GM12878 (cell line): ENCODE measurements around the gene RSPH9. TPM values are rescaled to one million over a fixed set of nuclear protein-coding genes. Genes with fewer than 3 reads are reported as not detected.
A peak's percentile ranks its signal among the peaks of the same experiment; 100 is the strongest.

Experiments
- ATAC-seq: fragments of 200-7000 bp; cut with Tn5 transposase; 3 replicates; pipeline ENCODE4 v1.9.1; 2020; ENCODE audit warnings: mild to moderate bottlenecking, moderate library complexity
- BruUV-seq: library from RNA; stranded (reverse); fragments of 400-500 nt; replicated peaks from 2 replicates; lab custom pipeline; 2021; lab: Mats Ljungman, UMichigan
- CTCF ChIA-PET: fragments of 300-600 bp; sonication (Branson Sonifier 250); formaldehyde crosslinking; extraction: SDS; loops from one replicate; lab custom pipeline; 2021; ENCODE audit warnings: inconsistent platforms; lab: Yijun Ruan, JAX
- POLR2A ChIA-PET: fragments of 350-600 bp; formaldehyde crosslinking; extraction: SDS; loops from one replicate; lab custom pipeline; 2021; ENCODE audit warnings: inconsistent platforms; lab: Charles Lee
- RAD21 ChIA-PET: fragments of 300-600 bp; sonication (Branson Sonifier 250); formaldehyde crosslinking; loops from one replicate; lab custom pipeline; 2023; ENCODE audit warnings: antibody characterized with exemption; ENCODE audit not compliant: unreplicated experiment; lab: Charles Lee
- SMC1A ChIA-PET: fragments of 300-600 bp; sonication (Branson Sonifier 250); formaldehyde crosslinking; loops from one replicate; lab custom pipeline; 2023; ENCODE audit not compliant: unreplicated experiment, uncharacterized antibody; lab: Charles Lee
- DNase-seq: peaks from one replicate; pipeline ENCODE4 v3.0.0-alpha.2; 2011; ENCODE audit warnings: low read depth, low spot score
- FAIRE-seq: peaks from 3 replicates; lab custom pipeline; 2011; peaks lifted over from hg19 to GRCh38; lab: Jason Lieb, UNC
- H2AFZ ChIP-seq: 2 replicates; pipeline ENCODE4 v1.6.0; 2011; ENCODE audit warnings: low read depth, low read length, control low read depth; ENCODE audit not compliant: control insufficient read depth
- H3K27ac ChIP-seq: 2 replicates; pipeline ENCODE4 v1.5.1; 2011; ENCODE audit warnings: control low read depth; ENCODE audit not compliant: control insufficient read depth, insufficient read depth
- H3K27me3 ChIP-seq, 2 experiments: replicated peaks in 1 of 2; 2 replicates each; pipeline versions ENCODE4 v1.6.0 to v1.6.1; 2011; ENCODE audit warnings: low read length in 1 of 2; ENCODE audit not compliant: control insufficient read depth in 2 of 2, insufficient read depth in 2 of 2
- H3K36me3 ChIP-seq, 2 experiments: 2 replicates each; pipeline ENCODE4 v1.5.1; 2011; ENCODE audit warnings: low read length in 1 of 2; ENCODE audit not compliant: control insufficient read depth in 2 of 2, insufficient read depth in 2 of 2
- H3K4me1 ChIP-seq: 2 replicates; pipeline ENCODE4 v1.6.1; 2011; ENCODE audit warnings: mild to moderate bottlenecking, low read length, moderate library complexity, mixed read lengths; ENCODE audit not compliant: control insufficient read depth, insufficient read depth
- H3K4me2 ChIP-seq: 2 replicates; pipeline ENCODE4 v1.6.0; 2011; ENCODE audit warnings: control low read depth; ENCODE audit not compliant: control insufficient read depth, insufficient read depth
- H3K4me3 ChIP-seq: fragments of 200-600 bp; sonication (generic); 2 replicates; pipeline ENCODE4 v1.5.1; 2016
- H3K79me2 ChIP-seq: 2 replicates; pipeline ENCODE4 v1.6.0; 2011; ENCODE audit warnings: low read length; ENCODE audit not compliant: control insufficient read depth, insufficient read depth
- H3K9ac ChIP-seq: 2 replicates; pipeline ENCODE4 v1.8.0; 2011; ENCODE audit warnings: low read length, control low read depth, mixed read lengths; ENCODE audit not compliant: control insufficient read depth, insufficient read depth
- H3K9me3 ChIP-seq: replicated peaks from 3 replicates; pipeline ENCODE4 v1.5.1; 2011; ENCODE audit warnings: mild to moderate bottlenecking, low read length; ENCODE audit not compliant: control insufficient read depth, insufficient read depth
- H4K20me1 ChIP-seq: 2 replicates; pipeline ENCODE4 v1.6.0; 2011; ENCODE audit not compliant: control insufficient read depth, insufficient read depth
- ATF7 ChIP-seq: fragments of 450-650 bp; IDR thresholded peaks from 2 replicates; pipeline ENCODE4 v1.6.1; 2016; ENCODE audit warnings: low read depth, mild to moderate bottlenecking
- CREM ChIP-seq: IDR thresholded peaks from 2 replicates; pipeline ENCODE4 v1.6.1; 2014; ENCODE audit warnings: antibody characterized with exemption, low read depth
- NR2C2 ChIP-seq: IDR thresholded peaks from 2 replicates; pipeline ENCODE4 v1.6.1; 2011; ENCODE audit warnings: borderline replicate concordance, low read depth; ENCODE audit not compliant: control insufficient read depth, insufficient read length
- RAD51 ChIP-seq: fragments of 450-650 bp; IDR thresholded peaks from 2 replicates; pipeline ENCODE4 v1.6.1; 2016; ENCODE audit warnings: moderate library complexity, mild to moderate bottlenecking, inconsistent platforms
- RUNX3 ChIP-seq: IDR thresholded peaks from 2 replicates; pipeline ENCODE4 v1.6.1; 2012; ENCODE audit warnings: low read length, inconsistent platforms
- SMAD1 ChIP-seq: fragments of 450-650 bp; IDR thresholded peaks from 2 replicates; pipeline ENCODE4 v1.6.1; 2018; ENCODE audit warnings: mild to moderate bottlenecking, low read depth; ENCODE audit not compliant: partially characterized antibody
- TARDBP ChIP-seq: IDR thresholded peaks from 2 replicates; pipeline ENCODE4 v1.6.1; 2016; ENCODE audit warnings: borderline replicate concordance
- WRNIP1 ChIP-seq: IDR thresholded peaks from 2 replicates; pipeline ENCODE4 v1.6.1; 2011; ENCODE audit warnings: low read depth, low read length, improper control_type of control experiment, borderline replicate concordance
- WGBS: methylation state at CpG from one replicate; pipeline ENCODE4 v1.1.6; 2016; ENCODE audit warnings: low lambda C conversion rate; ENCODE audit not compliant: insufficient replicate concordance, insufficient coverage; ENCODE audit errors: missing lambda C conversion rate; 5-methylcytosine and 5-hydroxymethylcytosine counted together
- in situ Hi-C: fragments of 300-500 bp; cut with MboI; formaldehyde crosslinking; loops from 9 replicates; pipeline ENCODE4 v1.14.3; 2018; ENCODE audit warnings: mixed read lengths
- intact Hi-C: fragments of 100-400 bp; cut with micrococcal nuclease; formaldehyde crosslinking; loops from one replicate; pipeline ENCODE4 v1.14.2; 2022; ENCODE audit not compliant: unreplicated experiment
- polyA plus RNA-seq, 11 experiments: library from polyadenylated mRNA; depleted of rRNA in 4 of 11; unstranded in 6 of 11; stranded (reverse) in 5 of 11; fragments of >200 nt; fragmentation: Nextera tagmentation in 4 of 11; fragmentation: Illumina TruSeq in 1 of 11; extraction: Ambion mirVana in 4 of 11; extraction: Trizol in 1 of 11; gene quantifications; 1 replicate in 1 of 11; 2 replicates in 10 of 11; pipeline versions ENCODE4 v1.2.1 to v1.2.3, GENCODE V29; 2011 to 2016; ENCODE audit warnings: inconsistent platforms in 2 of 11, missing spikeins in 2 of 11, low read depth in 1 of 11
- total RNA-seq, 4 experiments: library from RNA; depleted of rRNA in 3 of 4; stranded (reverse); fragments of >200 nt in 3 of 4; fragmentation: Illumina TruSeq in 1 of 4; extraction: Trizol in 1 of 4; gene quantifications; 2 replicates each; pipeline versions ENCODE4 v1.2.1 to v1.2.3, GENCODE V29; 2013 to 2021
- TF ChIP-seq, protein P1 (sequence below): IDR thresholded peaks from 2 replicates; pipeline ENCODE4 v1.6.1; 2012; ENCODE audit warnings: low read length, inconsistent platforms
- TF ChIP-seq, protein P2 (sequence below): fragments of 150-350 bp; IDR thresholded peaks from 2 replicates; pipeline ENCODE4 v1.6.1; 2016; ENCODE audit warnings: low read depth, low read length
- TF ChIP-seq, protein P3 (sequence below): fragments of 450-650 bp; formaldehyde crosslinking; IDR thresholded peaks from 2 replicates; pipeline ENCODE4 v1.5.0; 2022; ENCODE audit warnings: mild to moderate bottlenecking, missing genetic modification characterization
- TF ChIP-seq, protein P4 (sequence below): IDR thresholded peaks from 2 replicates; pipeline ENCODE4 v1.6.1; 2011; ENCODE audit warnings: borderline replicate concordance, low read depth, mild to moderate bottlenecking, moderate library complexity, low read length; ENCODE audit not compliant: insufficient read depth, poor library complexity, severe bottlenecking

Gene RSPH9
- total and polyA plus RNA-seq, 10 of the 15 experiments (the other 5 are each of a cell fraction or from before 2014, with no cell fraction given) = 0.26 to 0.63 (median 0.36) TPM; not detected in 6

DNA sequence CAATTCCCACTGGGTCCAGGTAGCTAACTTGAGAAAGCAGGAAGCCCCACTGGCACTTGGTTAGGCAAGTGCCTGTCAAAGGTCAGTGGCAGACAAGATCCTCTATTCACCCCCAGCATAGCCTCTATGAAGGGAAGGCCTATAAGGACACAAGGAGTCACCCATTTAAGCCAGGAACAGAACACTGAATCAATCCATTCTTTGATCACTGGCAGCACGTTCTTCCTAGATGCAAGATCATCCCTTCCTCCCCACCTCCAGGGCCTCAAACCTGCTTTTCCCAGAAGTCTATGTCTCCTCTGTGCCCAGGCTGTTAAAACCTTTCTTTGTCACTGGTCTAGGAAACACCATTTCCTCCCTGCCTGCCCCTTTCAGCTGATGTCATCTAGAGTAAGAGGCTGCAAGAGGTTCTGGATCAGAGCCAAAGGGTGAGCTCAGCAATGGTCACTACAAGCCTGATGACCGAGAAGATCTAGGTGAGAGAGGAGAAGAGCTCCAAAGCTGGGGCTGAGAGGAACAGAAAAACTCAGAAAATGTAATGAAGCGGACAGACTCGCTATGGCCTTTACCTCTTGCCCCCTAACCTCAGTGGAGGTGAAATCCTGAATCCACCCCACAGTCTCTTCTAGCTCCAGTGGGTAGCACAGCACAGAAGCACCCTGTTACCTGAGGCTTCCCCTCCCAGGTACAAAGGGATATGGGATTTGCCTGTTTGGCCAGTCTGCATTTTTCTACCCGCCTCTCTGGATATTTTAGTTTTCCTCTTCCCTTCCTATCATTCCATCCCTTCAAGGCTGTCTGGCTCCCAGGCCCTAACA, 17.6 kb upstream of the RSPH9 start:
- H3K9ac ChIP-seq = peak overlapping the region; percentile 30
- H3K27ac ChIP-seq = peak overlapping the region; percentile 27
- 89% methylated on average over 5 of the region's 5 CpGs for WGBS
- no peaks in the 10 kb centered on the region for H4K20me1 ChIP-seq
- ChIA-PET CTCF (interaction anchor here (0.5 to 0.9 kb wide), 3 partner anchors 17 to 451 kb away, joined by 3 to 4 read pairs (median 4); no protein-coding TSS in a partner anchor), SMC1A (interaction anchor here (0.6 to 1.1 kb wide), 4 partner anchors 9 to 120 kb away, joined by 3 to 7 read pairs (median 4); partner anchors contain the start of gene MAD2L1BP), POLR2A (interaction anchor here (0.5 to 1.3 kb wide), 6 partner anchors 10 to 619 kb away, joined by 3 to 8 read pairs (median 3); partner anchors contain the start of gene XPO5), RAD21 (interaction anchor here (1.0 kb wide), 2 partner anchors 18 kb away, joined by 3 read pairs; no protein-coding TSS in a partner anchor)
- H3K27me3 ChIP-seq = no peaks in the 10 kb centered on the region
- peak overlapping the region; percentile 78 for H3K4me2 ChIP-seq
- no peak overlapping the region for H2AFZ ChIP-seq
- peaks cover 12 to 36% of the 10 kb centered on the region in 2 experiments for H3K36me3 ChIP-seq
- intact Hi-C loops = no loop called here
- H3K4me3 ChIP-seq = peak overlapping the region; percentile 75
- H3K79me2 ChIP-seq = peaks cover 22% of the 10 kb centered on the region
- BruUV-seq = no TSS peak
- H3K9me3 ChIP-seq = no peaks in the 10 kb centered on the region
- H3K4me1 ChIP-seq = peaks cover 20% of the 10 kb centered on the region
- FAIRE-seq (no peak), DNase-seq (peak; percentile 23), ATAC-seq (peak; percentile 5; the same call in 2 of the 3 replicates)
- in situ Hi-C loops = no loop called here
- TF ChIP-seq, protein P1, sequence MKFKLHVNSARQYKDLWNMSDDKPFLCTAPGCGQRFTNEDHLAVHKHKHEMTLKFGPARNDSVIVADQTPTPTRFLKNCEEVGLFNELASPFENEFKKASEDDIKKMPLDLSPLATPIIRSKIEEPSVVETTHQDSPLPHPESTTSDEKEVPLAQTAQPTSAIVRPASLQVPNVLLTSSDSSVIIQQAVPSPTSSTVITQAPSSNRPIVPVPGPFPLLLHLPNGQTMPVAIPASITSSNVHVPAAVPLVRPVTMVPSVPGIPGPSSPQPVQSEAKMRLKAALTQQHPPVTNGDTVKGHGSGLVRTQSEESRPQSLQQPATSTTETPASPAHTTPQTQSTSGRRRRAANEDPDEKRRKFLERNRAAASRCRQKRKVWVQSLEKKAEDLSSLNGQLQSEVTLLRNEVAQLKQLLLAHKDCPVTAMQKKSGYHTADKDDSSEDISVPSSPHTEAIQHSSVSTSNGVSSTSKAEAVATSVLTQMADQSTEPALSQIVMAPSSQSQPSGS = 0 out of 2 replicates have a peak, but pooled peaks have one; percentile 23
- TF ChIP-seq WRNIP1 (no peak), ATF7 (peak; percentile 80), RAD51 (no peak), TARDBP (no peak), SMAD1 (peak; percentile 60), CREM (no peak), NR2C2 (no peak), RUNX3 (0 out of 2 replicates have a peak, but pooled peaks have one; percentile 12)
- TF ChIP-seq, protein P2, sequence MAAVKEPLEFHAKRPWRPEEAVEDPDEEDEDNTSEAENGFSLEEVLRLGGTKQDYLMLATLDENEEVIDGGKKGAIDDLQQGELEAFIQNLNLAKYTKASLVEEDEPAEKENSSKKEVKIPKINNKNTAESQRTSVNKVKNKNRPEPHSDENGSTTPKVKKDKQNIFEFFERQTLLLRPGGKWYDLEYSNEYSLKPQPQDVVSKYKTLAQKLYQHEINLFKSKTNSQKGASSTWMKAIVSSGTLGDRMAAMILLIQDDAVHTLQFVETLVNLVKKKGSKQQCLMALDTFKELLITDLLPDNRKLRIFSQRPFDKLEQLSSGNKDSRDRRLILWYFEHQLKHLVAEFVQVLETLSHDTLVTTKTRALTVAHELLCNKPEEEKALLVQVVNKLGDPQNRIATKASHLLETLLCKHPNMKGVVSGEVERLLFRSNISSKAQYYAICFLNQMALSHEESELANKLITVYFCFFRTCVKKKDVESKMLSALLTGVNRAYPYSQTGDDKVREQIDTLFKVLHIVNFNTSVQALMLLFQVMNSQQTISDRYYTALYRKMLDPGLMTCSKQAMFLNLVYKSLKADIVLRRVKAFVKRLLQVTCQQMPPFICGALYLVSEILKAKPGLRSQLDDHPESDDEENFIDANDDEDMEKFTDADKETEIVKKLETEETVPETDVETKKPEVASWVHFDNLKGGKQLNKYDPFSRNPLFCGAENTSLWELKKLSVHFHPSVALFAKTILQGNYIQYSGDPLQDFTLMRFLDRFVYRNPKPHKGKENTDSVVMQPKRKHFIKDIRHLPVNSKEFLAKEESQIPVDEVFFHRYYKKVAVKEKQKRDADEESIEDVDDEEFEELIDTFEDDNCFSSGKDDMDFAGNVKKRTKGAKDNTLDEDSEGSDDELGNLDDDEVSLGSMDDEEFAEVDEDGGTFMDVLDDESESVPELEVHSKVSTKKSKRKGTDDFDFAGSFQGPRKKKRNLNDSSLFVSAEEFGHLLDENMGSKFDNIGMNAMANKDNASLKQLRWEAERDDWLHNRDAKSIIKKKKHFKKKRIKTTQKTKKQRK = no peak
- TF ChIP-seq, protein P3, sequence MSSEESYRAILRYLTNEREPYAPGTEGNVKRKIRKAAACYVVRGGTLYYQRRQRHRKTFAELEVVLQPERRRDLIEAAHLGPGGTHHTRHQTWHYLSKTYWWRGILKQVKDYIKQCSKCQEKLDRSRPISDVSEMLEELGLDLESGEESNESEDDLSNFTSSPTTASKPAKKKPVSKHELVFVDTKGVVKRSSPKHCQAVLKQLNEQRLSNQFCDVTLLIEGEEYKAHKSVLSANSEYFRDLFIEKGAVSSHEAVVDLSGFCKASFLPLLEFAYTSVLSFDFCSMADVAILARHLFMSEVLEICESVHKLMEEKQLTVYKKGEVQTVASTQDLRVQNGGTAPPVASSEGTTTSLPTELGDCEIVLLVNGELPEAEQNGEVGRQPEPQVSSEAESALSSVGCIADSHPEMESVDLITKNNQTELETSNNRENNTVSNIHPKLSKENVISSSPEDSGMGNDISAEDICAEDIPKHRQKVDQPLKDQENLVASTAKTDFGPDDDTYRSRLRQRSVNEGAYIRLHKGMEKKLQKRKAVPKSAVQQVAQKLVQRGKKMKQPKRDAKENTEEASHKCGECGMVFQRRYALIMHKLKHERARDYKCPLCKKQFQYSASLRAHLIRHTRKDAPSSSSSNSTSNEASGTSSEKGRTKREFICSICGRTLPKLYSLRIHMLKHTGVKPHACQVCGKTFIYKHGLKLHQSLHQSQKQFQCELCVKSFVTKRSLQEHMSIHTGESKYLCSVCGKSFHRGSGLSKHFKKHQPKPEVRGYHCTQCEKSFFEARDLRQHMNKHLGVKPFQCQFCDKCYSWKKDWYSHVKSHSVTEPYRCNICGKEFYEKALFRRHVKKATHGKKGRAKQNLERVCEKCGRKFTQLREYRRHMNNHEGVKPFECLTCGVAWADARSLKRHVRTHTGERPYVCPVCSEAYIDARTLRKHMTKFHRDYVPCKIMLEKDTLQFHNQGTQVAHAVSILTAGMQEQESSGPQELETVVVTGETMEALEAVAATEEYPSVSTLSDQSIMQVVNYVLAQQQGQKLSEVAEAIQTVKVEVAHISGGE (CRISPR knock-in tag) = 0 out of 2 replicates have a peak, but pooled peaks have one; percentile 2
- TF ChIP-seq, protein P4, sequence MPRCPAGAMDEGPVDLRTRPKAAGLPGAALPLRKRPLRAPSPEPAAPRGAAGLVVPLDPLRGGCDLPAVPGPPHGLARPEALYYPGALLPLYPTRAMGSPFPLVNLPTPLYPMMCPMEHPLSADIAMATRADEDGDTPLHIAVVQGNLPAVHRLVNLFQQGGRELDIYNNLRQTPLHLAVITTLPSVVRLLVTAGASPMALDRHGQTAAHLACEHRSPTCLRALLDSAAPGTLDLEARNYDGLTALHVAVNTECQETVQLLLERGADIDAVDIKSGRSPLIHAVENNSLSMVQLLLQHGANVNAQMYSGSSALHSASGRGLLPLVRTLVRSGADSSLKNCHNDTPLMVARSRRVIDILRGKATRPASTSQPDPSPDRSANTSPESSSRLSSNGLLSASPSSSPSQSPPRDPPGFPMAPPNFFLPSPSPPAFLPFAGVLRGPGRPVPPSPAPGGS = no peak
